Thoracic aorta (tissue), 2 donors: ENCODE measurements around the gene ELOVL7. TPM values are rescaled to one million over a fixed set of nuclear protein-coding genes. Genes with fewer than 3 reads are reported as not detected.
"Not testable (repeated sequence)": the region's sequence is repeated elsewhere in the genome, so short reads cannot be mapped to it uniquely, and the experiment has no call there.

Experiments
- ATAC-seq: fragments of 150-250 bp; one replicate; pipeline ENCODE4 v1.8.0; 2017; ENCODE audit warnings: low read depth; ENCODE audit not compliant: insufficient number of reproducible peaks, low FRiP score
- DNase-seq: peaks from one replicate; pipeline ENCODE4 v3.0.0-alpha.2; 2020; ENCODE audit warnings: low spot score
- H3K27ac ChIP-seq, 2 donors: fragments of 200-600 bp; sonication (generic); 1 replicate in 1 of 2; 2 replicates in 1 of 2; pipeline ENCODE4 v1.5.1; 2016; ENCODE audit warnings: mild to moderate bottlenecking in 2 of 2, moderate library complexity in 2 of 2
- H3K27me3 ChIP-seq: fragments of 200-600 bp; sonication (generic); replicated peaks from 2 replicates; pipeline ENCODE4 v1.6.0; 2016; ENCODE audit warnings: mild to moderate bottlenecking; ENCODE audit not compliant: insufficient read depth
- H3K36me3 ChIP-seq: fragments of 200-600 bp; sonication (generic); one replicate; pipeline ENCODE4 v1.5.1; 2016
- H3K4me1 ChIP-seq, 2 donors: fragments of 200-600 bp; sonication (generic); 1 replicate in 1 of 2; 2 replicates in 1 of 2; pipeline versions ENCODE4 v1.5.1 to v1.6.0; 2016; ENCODE audit warnings: low read depth in 2 of 2, mild to moderate bottlenecking in 1 of 2; ENCODE audit not compliant: control insufficient read depth in 1 of 2
- H3K4me3 ChIP-seq: fragments of 200-600 bp; sonication (generic); 2 replicates; pipeline ENCODE4 v1.5.1; 2016; ENCODE audit warnings: mild to moderate bottlenecking
- H3K9me3 ChIP-seq: fragments of 200-600 bp; sonication (generic); 2 replicates; pipeline ENCODE4 v1.5.1; 2016
- CTCF ChIP-seq: fragments of 200-600 bp; sonication (generic); IDR thresholded peaks from one replicate; pipeline ENCODE4 v1.5.1; 2019; ENCODE audit warnings: antibody characterized with exemption
- total RNA-seq, 2 donors: library from RNA; depleted of rRNA; stranded (reverse); fragments of >200 nt; gene quantifications; one replicate each; pipeline versions ENCODE4 v1.1.0 to v1.2.3, GENCODE V29; 2016

Gene ELOVL7
- total RNA-seq, 2 donors from 2014 or later, result 3.0 to 18.5 TPM

- TF ChIP-seq CTCF, result no peak
- DNase-seq (no peak), ATAC-seq (no peak)
- no peak overlapping the region for H3K4me3 ChIP-seq
- no peak overlapping the region for H3K27ac ChIP-seq
- H3K27me3 ChIP-seq, result no peaks in the 10 kb centered on the region
- no peaks in the 10 kb centered on the region for H3K36me3 ChIP-seq
- H3K9me3 ChIP-seq, result no peaks in the 10 kb centered on the region
- no peaks in the 10 kb centered on the region for H3K4me1 ChIP-seq
These were observed 46.5 kb downstream of the ELOVL7 start for GRCh38 chr5:60797482-60798153.

- not testable (repeated sequence) for H3K27ac ChIP-seq, H3K36me3 ChIP-seq, H3K4me3 ChIP-seq, H3K4me1 ChIP-seq, H3K9me3 ChIP-seq, H3K27me3 ChIP-seq, ATAC-seq, DNase-seq
These were observed 48.6 kb downstream of the ELOVL7 start for GRCh38 chr5:60795424-60795950.

GRCh38 chr5:60794691-60795090 lies 49.4 kb downstream of the ELOVL7 start:
- DNase-seq (no peak), ATAC-seq (no peak)
- TF ChIP-seq CTCF, result no peak

GRCh38 chr5:60792438-60792837 lies 51.6 kb downstream of the ELOVL7 start:
- TF ChIP-seq CTCF, result no peak
- Histone ChIP-seq H3K4me3 (no peak overlapping the region), H3K4me1 (no peaks in the 10 kb centered on the region), H3K9me3 (no peaks in the 10 kb centered on the region), H3K36me3 (no peaks in the 10 kb centered on the region), H3K27me3 (no peaks in the 10 kb centered on the region), H3K27ac (no peak overlapping the region)
- ATAC-seq (no peak), DNase-seq (no peak)

More at GRCh38 chr5:60794691-60795090, 49.4 kb downstream of the ELOVL7 start:
- H3K9me3 ChIP-seq, result no peaks in the 10 kb centered on the region
- H3K4me1 ChIP-seq, result no peaks in the 10 kb centered on the region
- no peak overlapping the region for H3K4me3 ChIP-seq
- H3K36me3 ChIP-seq, result no peaks in the 10 kb centered on the region
- H3K27ac ChIP-seq, result no peak overlapping the region
- H3K27me3 ChIP-seq, result no peaks in the 10 kb centered on the region

- Histone ChIP-seq H3K9me3 (no peaks in the 10 kb centered on the region), H3K27ac (no peak overlapping the region), H3K4me3 (no peak overlapping the region), H3K36me3 (no peaks in the 10 kb centered on the region), H3K27me3 (no peaks in the 10 kb centered on the region), H3K4me1 (no peaks in the 10 kb centered on the region)
- ATAC-seq (no peak), DNase-seq (no peak)
- no peak for TF ChIP-seq CTCF
These were observed 54.5 kb downstream of the ELOVL7 start for GRCh38 chr5:60789551-60789950.
